Adrenal gland (tissue), 5 donors: ENCODE results near the gene TUBGCP2.

Source experiments
- POLR2A ChIP-seq, 2 donors: fragments of 450-650 bp; IDR thresholded peaks; one replicate each; pipeline ENCODE4 v1.6.1; 2017; ENCODE audit warnings: antibody characterized with exemption in 2 of 2, mild to moderate bottlenecking in 2 of 2, moderate library complexity in 1 of 2
- TF ChIP-seq, protein P1 (sequence below), 6 experiments: fragments of 450-650 bp in 4 of 6; fragments of 200-600 bp in 2 of 6; sonication (generic) in 1 of 6; IDR thresholded peaks; 1 replicate in 5 of 6; 2 replicates in 1 of 6; pipeline versions ENCODE4 v1.5.1 to v1.8.0; 2016 to 2021; ENCODE audit warnings: antibody characterized with exemption in 6 of 6, mild to moderate bottlenecking in 2 of 6, moderate library complexity in 1 of 6
- donor health status: DM: no; HTN: no; CAD: no.

DNA sequence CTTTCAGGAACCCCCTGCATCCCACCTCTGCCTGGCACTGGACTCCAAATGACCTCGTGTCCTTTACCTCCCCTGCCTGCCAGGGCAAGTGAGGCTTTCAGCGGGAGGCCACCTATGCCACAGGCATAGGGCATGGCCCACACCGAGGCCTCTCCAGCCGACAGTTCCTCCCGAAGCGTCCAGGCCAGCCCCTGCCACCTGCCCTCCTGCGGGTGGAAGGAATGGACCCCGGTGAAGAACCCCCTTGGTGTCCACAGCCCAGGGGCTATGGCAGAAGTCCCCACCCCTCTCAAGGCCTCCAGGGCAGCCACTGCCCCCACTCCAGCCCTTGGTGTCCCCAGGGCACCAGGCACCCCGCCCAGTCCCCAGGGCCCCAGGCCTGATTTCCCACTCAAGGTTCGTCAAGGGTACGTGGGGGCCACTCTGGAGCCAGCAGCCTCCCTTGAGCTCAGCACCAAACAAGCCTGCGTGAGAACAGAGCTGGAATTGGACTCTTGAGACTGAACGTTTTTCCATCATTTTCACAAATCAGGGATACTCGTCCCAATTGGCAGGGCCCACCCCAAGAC, 46.1 kb upstream of the TUBGCP2 start:
- no peak for TF ChIP-seq POLR2A (IDR thresholded peaks at IDR 0.05)
- TF ChIP-seq, protein P1, sequence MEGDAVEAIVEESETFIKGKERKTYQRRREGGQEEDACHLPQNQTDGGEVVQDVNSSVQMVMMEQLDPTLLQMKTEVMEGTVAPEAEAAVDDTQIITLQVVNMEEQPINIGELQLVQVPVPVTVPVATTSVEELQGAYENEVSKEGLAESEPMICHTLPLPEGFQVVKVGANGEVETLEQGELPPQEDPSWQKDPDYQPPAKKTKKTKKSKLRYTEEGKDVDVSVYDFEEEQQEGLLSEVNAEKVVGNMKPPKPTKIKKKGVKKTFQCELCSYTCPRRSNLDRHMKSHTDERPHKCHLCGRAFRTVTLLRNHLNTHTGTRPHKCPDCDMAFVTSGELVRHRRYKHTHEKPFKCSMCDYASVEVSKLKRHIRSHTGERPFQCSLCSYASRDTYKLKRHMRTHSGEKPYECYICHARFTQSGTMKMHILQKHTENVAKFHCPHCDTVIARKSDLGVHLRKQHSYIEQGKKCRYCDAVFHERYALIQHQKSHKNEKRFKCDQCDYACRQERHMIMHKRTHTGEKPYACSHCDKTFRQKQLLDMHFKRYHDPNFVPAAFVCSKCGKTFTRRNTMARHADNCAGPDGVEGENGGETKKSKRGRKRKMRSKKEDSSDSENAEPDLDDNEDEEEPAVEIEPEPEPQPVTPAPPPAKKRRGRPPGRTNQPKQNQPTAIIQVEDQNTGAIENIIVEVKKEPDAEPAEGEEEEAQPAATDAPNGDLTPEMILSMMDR (IDR thresholded peaks at IDR 0.05) = no peak
